IMR-90 (cell line): Measurements from ENCODE around the gene MAST1. TPM values are rescaled to one million over a fixed set of nuclear protein-coding genes. Genes with fewer than 3 reads are reported as not detected.

Experiments
- ATAC-seq: fragments of 200-7000 bp; cut with Tn5 transposase; 2 replicates; pipeline ENCODE4 v1.9.1; 2020; ENCODE audit warnings: low read depth, mild to moderate bottlenecking, moderate library complexity
- BruUV-seq: library from RNA; stranded (reverse); fragments of 400-500 nt; replicated peaks from 2 replicates; lab custom pipeline; 2021; lab: Mats Ljungman, UMichigan
- CTCF ChIA-PET: fragments of 300-600 bp; formaldehyde crosslinking; extraction: SDS; loops from one replicate; lab custom pipeline; 2021; ENCODE audit warnings: antibody characterized with exemption; lab: Yijun Ruan, JAX
- POLR2A ChIA-PET: fragments of 300-600 bp; sonication (Branson Sonifier 250); formaldehyde crosslinking; loops from one replicate; lab custom pipeline; 2022; ENCODE audit warnings: antibody characterized with exemption; ENCODE audit not compliant: unreplicated experiment; lab: Charles Lee
- DNase-seq: peaks from one replicate; pipeline ENCODE4 v3.0.0; 2013
- H2AFZ ChIP-seq: replicated peaks from 2 replicates; pipeline ENCODE3; 2013; ENCODE audit warnings: low read length, mild to moderate bottlenecking; ENCODE audit not compliant: poor library complexity
- H2AK5ac ChIP-seq: 2 replicates; pipeline ENCODE4 v1.6.1; 2013; ENCODE audit warnings: low read depth, low read length, inconsistent platforms
- H2AK9ac ChIP-seq: replicated peaks from 2 replicates; pipeline ENCODE3; 2013; ENCODE audit warnings: mild to moderate bottlenecking, low read depth, low read length, moderate library complexity; ENCODE audit not compliant: poor library complexity
- H2BK120ac ChIP-seq: 2 replicates; pipeline ENCODE4 v1.6.1; 2013; ENCODE audit warnings: low read depth, low read length, inconsistent platforms
- H2BK15ac ChIP-seq: 3 replicates; pipeline ENCODE4 v1.6.1; 2013; ENCODE audit warnings: low read depth, low read length, inconsistent platforms
- H2BK20ac ChIP-seq: 2 replicates; pipeline ENCODE4 v1.6.1; 2013; ENCODE audit warnings: low read depth, mild to moderate bottlenecking, inconsistent platforms, low read length, moderate library complexity
- H2BK5ac ChIP-seq: 2 replicates; pipeline ENCODE4 v1.6.1; 2013; ENCODE audit warnings: mild to moderate bottlenecking, low read depth, low read length, inconsistent platforms; ENCODE audit not compliant: poor library complexity, severe bottlenecking
- H3K14ac ChIP-seq: replicated peaks from 2 replicates; pipeline ENCODE4 v1.6.1; 2013; ENCODE audit warnings: low read depth, low read length, inconsistent platforms
- H3K18ac ChIP-seq: 2 replicates; pipeline ENCODE4 v1.6.1; 2013; ENCODE audit warnings: low read depth, low read length, control low read depth
- H3K23ac ChIP-seq: 2 replicates; pipeline ENCODE4 v1.6.1; 2013; ENCODE audit warnings: low read depth, low read length, inconsistent platforms
- H3K27ac ChIP-seq: 2 replicates; pipeline ENCODE4 v1.5.1; 2013; ENCODE audit warnings: mild to moderate bottlenecking, control low read depth, low read length; ENCODE audit not compliant: insufficient read depth
- H3K27me3 ChIP-seq: 2 replicates; pipeline ENCODE4 v1.6.1; 2013; ENCODE audit warnings: low read length; ENCODE audit not compliant: control insufficient read depth, insufficient read depth
- H3K36me3 ChIP-seq: 2 replicates; pipeline ENCODE4 v1.6.1; 2013; ENCODE audit warnings: low read length, mixed read lengths; ENCODE audit not compliant: control insufficient read depth, insufficient read depth
- H3K4ac ChIP-seq: 2 replicates; pipeline ENCODE4 v1.6.1; 2013; ENCODE audit warnings: low read depth, low read length, inconsistent platforms
- H3K4me1 ChIP-seq: 2 replicates; pipeline ENCODE4 v1.6.1; 2013; ENCODE audit warnings: low read length, mixed read lengths; ENCODE audit not compliant: control insufficient read depth, insufficient read depth
- H3K4me2 ChIP-seq: 2 replicates; pipeline ENCODE4 v1.6.1; 2013; ENCODE audit warnings: low read depth, mild to moderate bottlenecking, control low read depth, low read length, moderate library complexity
- H3K4me3 ChIP-seq: 2 replicates; pipeline ENCODE4 v1.5.1; 2013; ENCODE audit warnings: low read depth, mild to moderate bottlenecking, control low read depth, low read length, moderate library complexity; ENCODE audit not compliant: insufficient read depth
- H3K56ac ChIP-seq: 2 replicates; pipeline ENCODE4 v1.6.1; 2013; ENCODE audit warnings: low read length, inconsistent platforms; ENCODE audit not compliant: insufficient read depth; ENCODE audit errors: extremely low read depth
- H3K79me1 ChIP-seq, 2 experiments: 2 replicates each; pipeline ENCODE4 v1.6.1; 2013; ENCODE audit warnings: low read length in 2 of 2, inconsistent platforms in 1 of 2, low read depth in 1 of 2
- H3K9ac ChIP-seq: 2 replicates; pipeline ENCODE4 v1.6.1; 2013; ENCODE audit warnings: low read depth, low read length, control low read depth
- H3K9me1 ChIP-seq: 2 replicates; pipeline ENCODE4 v1.6.1; 2013; ENCODE audit warnings: low read length, inconsistent platforms; ENCODE audit not compliant: insufficient read depth
- H3K9me3 ChIP-seq: 2 replicates; pipeline ENCODE4 v1.6.1; 2013; ENCODE audit warnings: low read length; ENCODE audit not compliant: control insufficient read depth, insufficient read depth
- H4K20me1 ChIP-seq: 2 replicates; pipeline ENCODE4 v1.6.1; 2013; ENCODE audit warnings: low read length, inconsistent platforms; ENCODE audit not compliant: insufficient read depth
- H4K5ac ChIP-seq: 2 replicates; pipeline ENCODE4 v1.6.1; 2013; ENCODE audit warnings: mild to moderate bottlenecking, low read depth, low read length, control low read depth
- H4K8ac ChIP-seq, 2 experiments: 2 replicates each; pipeline ENCODE4 v1.6.1; 2013; ENCODE audit warnings: low read depth in 2 of 2, low read length in 2 of 2, control low read depth in 1 of 2, inconsistent platforms in 1 of 2
- H4K91ac ChIP-seq: 2 replicates; pipeline ENCODE4 v1.6.1; 2013; ENCODE audit warnings: low read depth, low read length, inconsistent platforms; ENCODE audit not compliant: insufficient read depth
- CEBPB ChIP-seq: IDR thresholded peaks from 2 replicates; pipeline ENCODE4 v1.6.1; 2012; ENCODE audit warnings: low read depth, low read length, improper control_type of control experiment
- MAZ ChIP-seq: IDR thresholded peaks from 2 replicates; pipeline ENCODE4 v1.6.1; 2012; ENCODE audit warnings: low read depth, mild to moderate bottlenecking, low read length, improper control_type of control experiment, moderate library complexity, borderline replicate concordance
- NFE2L2 ChIP-seq: fragments of 150-350 bp; IDR thresholded peaks from 2 replicates; pipeline ENCODE4 v1.6.1; 2016; ENCODE audit warnings: low read depth, mild to moderate bottlenecking, low read length
- POLR2A ChIP-seq: IDR thresholded peaks from 2 replicates; pipeline ENCODE4 v1.6.1; 2012; ENCODE audit warnings: mild to moderate bottlenecking, low read depth, low read length
- RFX5 ChIP-seq: IDR thresholded peaks from 2 replicates; pipeline ENCODE4 v1.8.0; 2012; ENCODE audit warnings: low read depth, mild to moderate bottlenecking, low read length, moderate library complexity
- SMC3 ChIP-seq: fragments of 150-350 bp; IDR thresholded peaks from 2 replicates; pipeline ENCODE4 v1.6.1; 2016; ENCODE audit warnings: low read depth, mild to moderate bottlenecking, antibody characterized with exemption, low read length, moderate library complexity
- WGBS, 2 experiments: methylation state at CpG; one replicate each; pipeline versions ENCODE4 v1.1.5 to v1.1.7; 2013; ENCODE audit warnings: missing lambda C conversion rate in 2 of 2; ENCODE audit not compliant: insufficient read length in 1 of 2; ENCODE audit errors: extremely low coverage in 2 of 2; 5-methylcytosine and 5-hydroxymethylcytosine counted together
- dilution Hi-C: fragments of 300-500 bp; cut with HindIII; formaldehyde crosslinking; loops from one replicate; pipeline ENCODE4 v1.14.3; 2018; ENCODE audit warnings: low sequenced_read_pairs; ENCODE audit not compliant: unreplicated experiment
- in situ Hi-C: fragments of 300-500 bp; cut with MboI; formaldehyde crosslinking; loops from 3 replicates; pipeline ENCODE4 v1.14.3; 2019; ENCODE audit warnings: low sequenced_read_pairs, inconsistent platforms, mixed read lengths
- intact Hi-C: fragments of 100-400 bp; cut with micrococcal nuclease; formaldehyde crosslinking; loops from 2 replicates; pipeline ENCODE4 v1.10.0; 2022
- polyA plus RNA-seq, 3 experiments: library from polyadenylated mRNA; depleted of rRNA; stranded (reverse); fragments of >200 nt; gene quantifications; 2 replicates each; pipeline ENCODE4 v1.2.3, GENCODE V29; 2012; ENCODE audit warnings: low replicate concordance in 1 of 3
- total RNA-seq: library from RNA; depleted of rRNA; stranded (reverse); fragments of >200 nt; gene quantifications from 2 replicates; pipeline ENCODE4 v1.2.3, GENCODE V29; 2012

MAST1 gene
- total and polyA plus RNA-seq, 2 of the 4 experiments (the other 2 are of a cell fraction) = 0.56 to 1.1 TPM

GRCh38 chr19:12884627-12884925, 46.3 kb downstream of the MAST1 start:
- H2BK5ac ChIP-seq = no peak overlapping the region
- H2AFZ ChIP-seq = no peak overlapping the region
- no peak for DNase-seq
- no peak overlapping the region for H3K4ac ChIP-seq
- peaks cover 5% of the 10 kb centered on the region; the same call in 1 of the 2 replicates for H3K4me1 ChIP-seq
- no peak overlapping the region for H2AK5ac ChIP-seq
- no peak overlapping the region for H2BK20ac ChIP-seq
- TF ChIP-seq MAZ (no peak), POLR2A (no peak), CEBPB (no peak), SMC3 (no peak), NFE2L2 (no peak), RFX5 (no peak)
- H2BK120ac ChIP-seq = no peak overlapping the region
- peak overlapping the region; percentile 55 for H2AK9ac ChIP-seq
- ChIA-PET CTCF (no interaction called here), POLR2A (no interaction called here)
- H3K79me1 ChIP-seq = peaks cover 0 to 7% of the 10 kb centered on the region in 2 experiments; a peak in 1 of 4 replicates
- no peaks in the 10 kb centered on the region for H3K9me1 ChIP-seq
- H3K9ac ChIP-seq = no peak overlapping the region
- no peak overlapping the region for H3K4me2 ChIP-seq
- no peak overlapping the region for H4K5ac ChIP-seq
- H3K9me3 ChIP-seq = peaks cover 13% of the 10 kb centered on the region
- BruUV-seq = no TSS peak
- no peaks in the 10 kb centered on the region for H3K36me3 ChIP-seq
- H2BK15ac ChIP-seq = no peak overlapping the region
- H3K56ac ChIP-seq = no peak overlapping the region
- no peak overlapping the region for H3K23ac ChIP-seq
- intact Hi-C loops = no loop called here
- H3K27me3 ChIP-seq = peaks cover 40% of the 10 kb centered on the region
- H3K27ac ChIP-seq = no peak overlapping the region
- no peak overlapping the region for H4K91ac ChIP-seq
- in situ Hi-C loops = no loop called here
- ATAC-seq = no peak
- H3K18ac ChIP-seq = no peak overlapping the region
- no peak overlapping the region for H4K8ac ChIP-seq
- no peak overlapping the region for H3K14ac ChIP-seq
- WGBS, 2 experiments = 71% methylated on average over 6 of the region's 12 CpGs; no CpG with 5 or more reads in 1 of the 2 experiments
- no peaks in the 10 kb centered on the region for H4K20me1 ChIP-seq
- dilution Hi-C loops = no loop called here
- H3K4me3 ChIP-seq = no peak overlapping the region
